Left ventricle myocardium inferior (tissue), 1 donor: ENCODE measurements around the gene CDT1. TPM values are rescaled to one million over a fixed set of nuclear protein-coding genes. Genes with fewer than 3 reads are reported as not detected.
A peak's percentile ranks its signal among the peaks of the same experiment; 100 is the strongest.

Experiments used
- DNase-seq: peaks from one replicate; pipeline ENCODE4 v3.0.0-alpha.2; 2020
- H3K27ac ChIP-seq: fragments of 200-600 bp; replicated peaks from 2 replicates; pipeline ENCODE4 v1.8.0; 2021
- H3K27me3 ChIP-seq: fragments of 200-600 bp; 2 replicates; pipeline ENCODE4 v1.8.0; 2021; ENCODE audit warnings: low read depth
- H3K36me3 ChIP-seq: fragments of 200-600 bp; 2 replicates; pipeline ENCODE4 v1.8.0; 2021
- H3K4me1 ChIP-seq: fragments of 200-600 bp; 2 replicates; pipeline ENCODE4 v1.8.0; 2021
- H3K4me3 ChIP-seq: fragments of 200-600 bp; 2 replicates; pipeline ENCODE4 v1.8.0; 2021; ENCODE audit warnings: mild to moderate bottlenecking, moderate library complexity
- H3K9me3 ChIP-seq: fragments of 200-600 bp; replicated peaks from 2 replicates; pipeline ENCODE4 v1.8.0; 2021
- intact Hi-C: fragments of 100-400 bp; cut with micrococcal nuclease; formaldehyde crosslinking; loops from one replicate; pipeline ENCODE4 v1.11.0; 2022
- total RNA-seq: library from RNA; stranded (reverse); fragmentation: NEBNext Ultra II Directional; extraction: Animal tissue kit (Norgen Biotek cat#: 25700); gene quantifications from one replicate; pipeline ENCODE4 v1.2.1, GENCODE V29; 2021
- TF ChIP-seq, protein P1 (sequence below): fragments of 200-600 bp; IDR thresholded peaks from 2 replicates; pipeline ENCODE4 v1.8.0; 2021; ENCODE audit warnings: antibody characterized with exemption, mild to moderate bottlenecking, borderline replicate concordance
- donor health status: DM: no; HTN: yes; CAD: no; lungs with severe emphysema.

Gene CDT1
- total RNA-seq, 1 donor from 2014 or later, result 0.63 TPM

DNA sequence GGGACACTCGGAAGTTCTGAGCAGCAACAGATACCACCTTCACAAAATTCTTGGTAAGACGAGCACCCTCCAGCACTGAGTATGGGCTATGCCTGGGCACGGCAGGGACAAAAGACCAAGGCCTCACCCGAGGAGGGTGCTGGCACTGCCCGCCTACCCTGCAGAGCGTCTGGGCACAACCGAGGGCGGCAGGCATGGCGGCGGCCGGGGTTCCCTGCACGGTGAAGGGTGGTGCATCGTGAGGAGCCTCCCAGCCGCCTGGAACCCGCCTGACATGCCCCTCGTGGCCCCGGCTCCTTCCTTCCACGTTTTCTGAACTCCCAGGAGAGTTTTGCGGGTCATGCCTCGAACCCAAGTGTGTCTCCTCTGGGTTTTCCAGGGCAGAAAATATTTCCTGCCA is 34.2 kb downstream of the CDT1 start:
- TF ChIP-seq, protein P1, sequence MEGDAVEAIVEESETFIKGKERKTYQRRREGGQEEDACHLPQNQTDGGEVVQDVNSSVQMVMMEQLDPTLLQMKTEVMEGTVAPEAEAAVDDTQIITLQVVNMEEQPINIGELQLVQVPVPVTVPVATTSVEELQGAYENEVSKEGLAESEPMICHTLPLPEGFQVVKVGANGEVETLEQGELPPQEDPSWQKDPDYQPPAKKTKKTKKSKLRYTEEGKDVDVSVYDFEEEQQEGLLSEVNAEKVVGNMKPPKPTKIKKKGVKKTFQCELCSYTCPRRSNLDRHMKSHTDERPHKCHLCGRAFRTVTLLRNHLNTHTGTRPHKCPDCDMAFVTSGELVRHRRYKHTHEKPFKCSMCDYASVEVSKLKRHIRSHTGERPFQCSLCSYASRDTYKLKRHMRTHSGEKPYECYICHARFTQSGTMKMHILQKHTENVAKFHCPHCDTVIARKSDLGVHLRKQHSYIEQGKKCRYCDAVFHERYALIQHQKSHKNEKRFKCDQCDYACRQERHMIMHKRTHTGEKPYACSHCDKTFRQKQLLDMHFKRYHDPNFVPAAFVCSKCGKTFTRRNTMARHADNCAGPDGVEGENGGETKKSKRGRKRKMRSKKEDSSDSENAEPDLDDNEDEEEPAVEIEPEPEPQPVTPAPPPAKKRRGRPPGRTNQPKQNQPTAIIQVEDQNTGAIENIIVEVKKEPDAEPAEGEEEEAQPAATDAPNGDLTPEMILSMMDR, result no peak
- H3K4me3 ChIP-seq, result no peak overlapping the region
- H3K4me1 ChIP-seq, result no peaks in the 10 kb centered on the region
- peaks cover 50% of the 10 kb centered on the region for H3K36me3 ChIP-seq
- H3K9me3 ChIP-seq, result no peaks in the 10 kb centered on the region
- no peaks in the 10 kb centered on the region for H3K27me3 ChIP-seq
- no peak overlapping the region for H3K27ac ChIP-seq
- intact Hi-C loops, result no loop called here
- no peak for DNase-seq

DNA sequence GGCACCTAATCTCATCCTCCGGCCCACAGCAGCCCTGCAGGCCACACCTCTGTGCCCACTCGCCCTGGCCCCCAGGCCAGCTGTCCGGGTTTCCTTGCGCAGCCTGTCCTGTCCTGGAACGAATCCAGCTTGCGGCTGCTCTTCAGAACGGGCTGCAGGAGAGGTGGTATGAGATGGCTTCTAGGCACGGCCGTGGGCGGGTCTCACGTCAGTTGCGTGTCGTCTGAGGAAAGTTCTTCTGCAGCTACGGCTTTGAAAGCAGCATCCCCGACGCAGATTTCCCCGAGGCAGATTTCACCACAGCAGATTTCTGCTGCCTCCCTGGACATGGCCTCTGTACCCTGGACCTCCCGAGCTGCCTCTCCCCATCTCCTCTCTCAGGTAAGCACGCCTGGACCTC is 35.0 kb downstream of the CDT1 start:
- H3K9me3 ChIP-seq, result no peaks in the 10 kb centered on the region
- H3K36me3 ChIP-seq, result peaks cover 52% of the 10 kb centered on the region
- no peaks in the 10 kb centered on the region for H3K4me1 ChIP-seq
- no peak overlapping the region for H3K4me3 ChIP-seq
- intact Hi-C loops, result no loop called here
- DNase-seq, result no peak
- H3K27ac ChIP-seq, result no peak overlapping the region
- H3K27me3 ChIP-seq, result no peaks in the 10 kb centered on the region
- TF ChIP-seq, protein P1, result no peak

DNA sequence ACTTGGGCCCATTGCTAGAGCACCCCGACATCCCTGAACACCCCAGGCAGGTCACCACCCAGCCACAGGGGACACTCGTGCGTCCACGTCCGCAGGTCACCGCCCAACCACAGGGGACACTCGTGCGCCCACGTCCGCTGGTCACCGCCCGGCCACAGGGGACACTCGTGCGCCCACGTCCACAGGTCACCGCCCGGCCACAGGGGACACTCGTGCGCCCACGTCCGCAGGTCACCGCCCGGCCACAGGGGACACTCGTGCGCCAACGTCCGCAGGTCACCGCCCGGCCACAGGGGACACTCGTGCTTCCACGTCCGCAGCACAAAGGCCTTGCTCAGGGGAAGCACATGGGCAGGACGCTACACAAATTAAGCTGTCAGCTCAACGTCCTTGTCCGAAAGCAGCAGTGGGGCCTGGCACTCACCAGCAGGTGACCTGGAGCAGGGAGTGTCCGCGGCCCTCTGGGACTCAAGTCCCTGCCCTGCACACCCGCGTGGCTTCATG is 35.5 kb downstream of the CDT1 start:
- TF ChIP-seq, protein P1, result peak; percentile 29
- intact Hi-C loops, result no loop called here
- Histone ChIP-seq H3K36me3 (peaks cover 54% of the 10 kb centered on the region), H3K27me3 (no peaks in the 10 kb centered on the region), H3K9me3 (no peaks in the 10 kb centered on the region), H3K4me3 (no peak overlapping the region), H3K27ac (no peak overlapping the region), H3K4me1 (no peaks in the 10 kb centered on the region)
- DNase-seq, result no peak

DNA sequence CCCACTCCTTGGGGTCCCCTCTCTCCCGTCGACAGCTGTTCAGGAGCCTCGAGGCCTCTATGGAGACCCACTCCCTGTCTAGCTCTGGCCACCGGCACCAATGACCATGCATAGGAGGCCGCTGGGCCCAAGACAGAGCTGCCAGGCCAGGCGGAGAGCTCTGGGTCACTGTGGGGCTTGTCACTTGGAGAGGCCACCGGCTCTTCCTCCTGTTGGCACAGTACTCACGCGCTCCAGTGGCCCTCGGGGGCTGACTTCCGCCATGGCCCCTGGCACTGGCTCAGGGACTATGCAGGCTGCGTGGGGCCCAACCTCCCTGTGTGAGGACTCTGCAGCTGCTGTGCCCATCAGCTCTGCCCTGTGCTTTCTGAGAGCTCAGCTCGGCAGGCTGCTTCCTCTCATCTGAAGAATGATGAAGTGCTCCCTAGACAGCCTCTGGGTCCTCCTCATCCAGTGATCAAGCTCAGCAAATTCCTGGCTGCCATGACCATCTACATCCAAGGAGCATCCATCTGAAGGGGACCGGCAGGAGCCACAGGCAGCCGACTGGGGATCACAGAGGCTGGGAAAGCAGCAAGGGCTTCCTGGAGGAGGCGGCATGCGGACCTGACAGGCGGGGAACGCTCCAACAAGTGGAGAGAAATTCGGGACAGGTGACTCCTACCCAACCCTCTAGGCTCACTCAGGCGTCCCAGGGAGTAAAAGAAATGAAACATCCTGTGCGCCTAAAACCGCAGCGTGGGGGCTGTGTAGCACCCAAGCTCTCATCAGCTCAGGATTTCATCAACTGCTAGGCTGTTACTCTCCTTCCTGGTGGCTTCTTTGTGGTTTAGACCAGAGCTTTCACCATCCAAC is 36.4 kb downstream of the CDT1 start:
- Histone ChIP-seq H3K9me3 (no peaks in the 10 kb centered on the region), H3K27ac (no peak overlapping the region), H3K36me3 (peaks cover 51% of the 10 kb centered on the region), H3K4me3 (no peak overlapping the region), H3K27me3 (no peaks in the 10 kb centered on the region), H3K4me1 (no peaks in the 10 kb centered on the region)
- TF ChIP-seq, protein P1, result no peak
- DNase-seq, result no peak
- intact Hi-C loops, result no loop called here

DNA sequence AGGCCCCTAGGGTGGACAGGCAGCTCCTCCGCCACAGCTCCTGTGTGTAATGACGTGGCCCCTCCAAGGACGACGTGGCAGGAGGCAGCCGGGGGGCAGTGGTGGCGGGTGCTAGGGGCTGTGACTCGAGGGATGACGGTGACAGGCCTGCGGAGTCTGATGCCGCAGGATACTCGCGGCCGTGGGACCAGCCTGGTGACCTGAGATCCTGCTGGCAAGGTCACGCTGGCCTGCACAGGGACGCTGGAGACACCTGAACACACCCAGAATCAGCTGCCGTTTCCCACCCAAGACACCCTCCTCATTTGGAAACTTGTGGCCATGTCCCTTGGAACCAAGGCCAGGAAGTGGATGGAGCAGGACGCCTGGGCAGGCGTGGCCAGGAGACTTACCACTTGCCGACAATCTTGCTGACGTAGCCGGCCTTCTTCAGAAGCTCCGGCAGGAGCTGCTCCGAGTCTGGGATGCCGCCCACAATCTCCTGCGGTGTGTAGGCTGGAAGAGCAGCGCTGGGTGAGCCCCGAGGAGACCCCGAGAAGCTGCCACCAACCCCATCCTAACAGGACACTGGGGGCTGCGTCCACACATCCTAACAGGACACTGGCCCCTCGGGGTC is 37.1 kb downstream of the CDT1 start:
- Histone ChIP-seq H3K4me3 (no peak overlapping the region), H3K27me3 (no peaks in the 10 kb centered on the region), H3K9me3 (no peaks in the 10 kb centered on the region), H3K36me3 (peaks cover 44% of the 10 kb centered on the region), H3K4me1 (no peaks in the 10 kb centered on the region), H3K27ac (no peak overlapping the region)
- DNase-seq, result no peak
- TF ChIP-seq, protein P1, result no peak
- intact Hi-C loops, result no loop called here
